AG08395 (cell line): ENCODE data around the gene ADORA2B.
"Not testable (repeated sequence)": the region's sequence is repeated elsewhere in the genome, so short reads cannot be mapped to it uniquely, and the experiment has no call there.

Experiments used
- DNase-seq: peaks from one replicate; pipeline ENCODE4 v3.0.0; 2012; ENCODE audit warnings: mixed read lengths, low spot score

Gene ADORA2B

DNA sequence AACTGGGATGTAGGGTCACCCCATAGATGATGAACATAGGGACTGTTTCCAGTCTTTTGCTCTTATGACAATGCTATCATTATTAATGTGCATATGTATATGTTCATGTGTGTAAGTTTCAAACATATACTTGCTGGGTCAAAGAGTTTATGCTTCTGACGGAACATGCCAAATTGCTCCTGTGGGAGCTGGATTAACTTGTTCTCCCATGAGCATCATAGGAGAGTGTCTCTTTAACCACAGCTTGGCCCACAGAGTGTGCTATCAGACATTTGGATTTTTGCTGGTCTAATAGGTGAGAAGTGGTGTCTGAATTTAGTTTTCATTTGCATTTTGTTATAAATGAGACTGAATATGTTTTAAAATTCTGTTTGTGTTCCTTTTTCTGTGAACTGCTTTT is 22.3 kb upstream of the ADORA2B start:
- no peak for DNase-seq

DNA sequence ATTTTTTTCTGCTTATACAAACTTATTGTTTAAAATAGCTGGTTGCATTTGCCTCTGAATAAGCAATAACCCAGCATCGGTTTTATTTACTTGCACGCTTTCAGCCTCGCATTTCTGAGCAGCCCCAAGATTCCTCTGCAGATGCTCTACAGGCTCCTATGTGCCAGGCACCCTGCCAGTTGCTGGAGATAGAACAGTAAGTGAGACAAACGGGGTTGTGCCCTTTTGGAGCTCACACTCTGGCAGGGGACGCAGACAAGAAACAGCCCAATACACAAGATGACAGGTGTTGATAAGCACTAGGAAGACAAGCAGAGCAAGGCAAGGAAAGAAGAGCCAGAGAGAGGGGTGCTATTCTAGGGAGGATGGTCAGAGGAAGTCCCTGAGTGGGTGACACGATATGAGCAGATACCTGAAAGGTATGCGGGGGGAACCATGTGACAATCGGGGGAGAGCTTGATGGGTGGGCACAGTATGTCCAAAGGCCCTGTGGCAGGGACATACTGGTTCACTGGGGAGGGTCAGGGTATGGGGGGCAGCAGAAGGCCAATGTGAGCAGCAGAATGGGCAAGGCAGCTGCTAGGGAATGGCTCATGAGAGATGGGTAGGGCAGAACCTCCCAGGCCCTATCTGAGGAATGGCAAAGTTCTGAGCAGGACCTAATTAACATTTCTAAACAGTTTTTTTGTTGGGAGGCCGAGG is 18.7 kb upstream of the ADORA2B start:
- DNase-seq: no peak

DNA sequence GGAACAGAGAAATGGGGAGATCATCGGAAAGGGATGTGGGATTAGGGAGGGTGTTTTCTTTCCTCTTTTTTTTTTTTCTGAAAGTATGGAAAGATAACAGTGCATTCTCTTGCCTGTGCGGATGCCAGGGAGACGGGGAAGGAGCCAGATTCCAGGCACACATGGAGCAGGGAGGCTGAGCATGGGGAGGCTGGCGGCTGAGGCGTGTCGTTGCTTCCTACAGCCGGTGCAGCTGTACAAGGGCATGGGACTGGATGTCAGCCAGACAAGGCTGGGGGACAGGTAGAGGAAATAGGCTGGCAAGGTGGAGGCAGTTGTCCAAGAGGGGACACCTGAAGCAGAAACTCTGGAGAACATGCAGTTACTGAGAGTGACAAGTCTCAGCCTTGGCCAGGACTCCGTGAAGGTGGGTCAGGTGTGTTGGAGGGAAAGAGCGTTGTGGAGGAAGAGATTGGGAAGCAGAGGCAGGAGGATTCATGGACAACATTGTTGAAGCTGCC is 16.6 kb upstream of the ADORA2B start:
- no peak for DNase-seq

DNA sequence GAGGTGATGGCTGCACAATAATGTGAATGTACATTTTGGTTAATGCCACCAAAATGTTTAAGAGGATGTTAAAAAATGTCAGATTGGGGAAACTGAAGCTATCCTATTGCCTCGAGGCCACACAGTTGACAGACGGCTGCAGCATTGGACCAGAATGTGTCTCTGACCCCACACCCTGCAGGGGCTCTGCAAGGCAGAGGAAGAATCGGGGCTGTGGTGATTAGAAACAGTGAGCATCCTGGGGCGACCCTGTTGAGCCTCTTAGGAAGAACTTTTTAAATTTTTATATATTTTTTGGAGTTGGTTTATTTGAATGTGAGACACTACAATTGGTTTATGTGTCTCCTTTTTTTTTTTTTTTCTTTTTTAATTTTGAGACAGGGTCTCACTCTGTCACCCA is 15.0 kb upstream of the ADORA2B start:
- DNase-seq: no peak

DNA sequence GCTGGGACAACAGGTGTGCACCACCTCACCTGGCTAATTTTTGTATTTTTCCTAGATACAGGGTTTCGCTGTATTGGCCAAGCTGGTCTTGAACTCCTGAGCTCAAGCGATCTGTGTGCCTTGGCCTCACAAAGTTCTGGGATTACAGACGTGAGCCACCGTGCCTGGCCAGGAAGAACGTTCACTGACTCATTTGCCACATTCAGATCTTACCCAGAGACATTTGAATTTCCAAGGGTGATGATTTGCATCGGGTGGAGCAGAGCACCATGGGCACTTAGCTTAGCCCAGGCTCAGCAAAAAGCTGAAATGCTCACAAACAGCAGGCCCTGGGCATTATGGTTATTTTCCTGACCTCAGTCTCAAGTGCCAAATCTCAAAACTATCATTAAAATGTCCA is 14.5 kb upstream of the ADORA2B start:
- DNase-seq: no peak

DNA sequence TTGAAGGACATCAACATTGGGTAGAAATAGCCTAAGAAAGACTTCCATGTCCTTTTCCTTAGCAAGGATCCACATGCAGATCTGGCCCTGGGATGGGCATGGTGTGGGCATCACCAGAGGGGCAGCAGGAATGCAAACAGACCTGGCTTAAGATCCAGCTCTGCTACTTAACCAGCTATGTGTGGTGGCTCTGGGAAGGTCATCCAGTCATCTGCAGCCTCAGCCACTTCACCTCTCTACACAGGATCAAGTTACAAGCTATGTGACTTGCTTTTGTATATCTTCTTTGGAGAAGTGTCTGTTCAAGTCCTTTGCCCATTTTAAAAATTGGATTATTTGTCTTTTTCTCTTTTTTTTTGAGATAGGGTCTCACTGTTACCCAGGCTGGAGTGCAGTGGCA is 13.5 kb upstream of the ADORA2B start:
- no peak for DNase-seq

DNA sequence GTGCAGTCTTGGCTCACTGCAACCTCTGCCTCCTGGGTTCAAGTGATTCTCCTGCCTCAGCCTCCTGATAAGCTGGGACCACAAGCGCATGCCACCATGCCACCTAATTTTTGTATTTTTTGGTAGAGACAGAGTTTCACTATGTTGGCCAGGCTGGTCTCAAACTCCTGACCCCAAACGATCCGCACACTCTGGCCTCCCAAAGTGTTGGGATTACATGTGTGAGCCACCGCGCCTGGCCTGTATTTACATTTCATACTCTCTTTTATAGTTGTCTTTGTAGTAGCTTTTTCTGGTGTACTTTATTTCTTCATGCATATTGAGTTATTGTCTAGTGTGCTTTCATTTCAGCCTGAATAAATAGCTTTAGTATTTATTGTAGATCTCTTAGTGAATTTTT is 10.1 kb upstream of the ADORA2B start:
- DNase-seq: no peak

DNA sequence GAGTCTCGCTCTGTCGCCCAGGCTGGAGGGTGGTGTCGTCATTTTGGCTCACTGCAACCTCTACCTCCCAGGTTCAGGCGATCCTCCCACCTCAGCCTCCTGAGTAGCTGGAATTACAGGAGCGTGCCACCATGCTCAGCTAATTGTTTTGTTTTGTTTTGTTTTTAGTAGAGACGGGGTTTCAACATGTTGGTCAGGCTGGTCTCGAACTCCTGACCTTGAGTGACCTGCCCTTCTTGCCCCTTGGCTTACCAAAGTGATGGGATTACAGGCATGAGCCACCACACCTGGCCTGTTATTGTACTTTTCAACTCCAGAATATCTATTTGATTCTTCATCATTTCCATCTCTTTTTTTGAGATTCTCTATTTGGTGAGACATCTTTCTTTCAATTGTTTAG is 9.0 kb upstream of the ADORA2B start:
- no peak for DNase-seq

DNA sequence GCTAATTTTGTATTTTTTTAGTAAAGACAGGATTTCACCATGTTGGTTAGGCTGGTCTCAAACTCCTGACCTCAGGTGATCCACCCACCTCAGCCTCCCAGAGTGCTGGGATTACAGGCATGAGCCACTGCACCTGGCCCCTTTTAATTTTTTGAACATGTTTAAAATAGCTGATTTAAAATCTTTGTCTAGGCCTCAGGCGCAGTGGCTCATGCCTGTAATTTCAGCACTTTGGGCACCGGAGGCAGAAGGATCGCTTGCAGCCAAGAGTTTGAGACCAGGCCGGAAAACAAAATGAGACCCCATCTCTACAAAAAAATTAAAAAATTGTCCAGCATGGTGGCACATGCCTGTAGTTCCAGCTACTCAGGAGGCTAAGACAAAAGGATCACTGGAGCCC is 8.4 kb upstream of the ADORA2B start:
- DNase-seq: not testable (repeated sequence)

DNA sequence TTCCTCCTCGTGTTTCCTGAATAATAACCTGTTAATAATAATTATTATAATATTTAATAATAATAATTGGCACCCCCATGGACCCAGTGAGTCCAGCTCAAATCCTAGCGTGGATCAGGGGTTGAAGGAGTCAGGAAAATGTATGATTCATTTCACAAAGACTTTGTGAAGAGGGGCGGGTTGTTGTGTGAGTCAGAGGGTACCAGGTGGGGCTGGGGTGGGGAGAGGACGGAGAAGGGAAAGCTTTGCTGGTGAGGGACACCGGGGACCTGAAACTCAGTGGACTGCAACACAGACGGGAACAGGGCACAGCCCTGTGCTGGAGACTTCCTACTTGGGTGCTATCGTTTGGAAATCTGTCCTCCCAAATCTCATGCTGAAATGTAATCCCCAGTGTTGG is 3.1 kb upstream of the ADORA2B start:
- no peak for DNase-seq

DNA sequence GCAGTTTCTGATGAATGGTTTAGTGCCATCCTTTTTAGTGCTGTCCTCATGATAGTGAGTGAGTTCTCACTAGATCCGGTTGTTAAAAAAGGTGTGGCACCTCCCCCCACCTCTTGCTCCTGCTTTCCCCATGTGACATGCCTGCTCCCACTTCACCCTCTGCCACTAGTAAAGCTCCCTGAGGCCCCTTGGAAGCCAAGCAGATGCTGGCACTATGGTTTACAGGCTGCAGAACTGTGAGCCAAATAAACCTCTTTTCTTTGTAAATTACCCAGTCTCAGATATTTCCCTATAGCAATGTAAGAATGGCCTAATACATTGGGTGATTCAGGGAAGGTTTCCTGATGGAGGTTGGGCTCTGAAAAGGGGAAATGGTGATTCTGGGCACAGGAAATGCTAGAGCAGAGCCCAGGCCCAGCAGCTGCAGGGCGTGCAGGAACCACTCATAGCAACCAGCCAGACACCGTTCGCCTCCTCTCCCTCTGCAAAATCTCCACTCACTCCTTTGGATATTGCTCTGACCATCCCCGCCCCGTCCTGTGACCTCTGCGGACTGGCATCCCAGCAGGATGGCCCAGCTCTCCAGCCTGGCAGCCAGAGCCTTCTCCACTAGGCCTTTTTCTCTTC is 2.6 kb upstream of the ADORA2B start:
- no peak for DNase-seq

DNA sequence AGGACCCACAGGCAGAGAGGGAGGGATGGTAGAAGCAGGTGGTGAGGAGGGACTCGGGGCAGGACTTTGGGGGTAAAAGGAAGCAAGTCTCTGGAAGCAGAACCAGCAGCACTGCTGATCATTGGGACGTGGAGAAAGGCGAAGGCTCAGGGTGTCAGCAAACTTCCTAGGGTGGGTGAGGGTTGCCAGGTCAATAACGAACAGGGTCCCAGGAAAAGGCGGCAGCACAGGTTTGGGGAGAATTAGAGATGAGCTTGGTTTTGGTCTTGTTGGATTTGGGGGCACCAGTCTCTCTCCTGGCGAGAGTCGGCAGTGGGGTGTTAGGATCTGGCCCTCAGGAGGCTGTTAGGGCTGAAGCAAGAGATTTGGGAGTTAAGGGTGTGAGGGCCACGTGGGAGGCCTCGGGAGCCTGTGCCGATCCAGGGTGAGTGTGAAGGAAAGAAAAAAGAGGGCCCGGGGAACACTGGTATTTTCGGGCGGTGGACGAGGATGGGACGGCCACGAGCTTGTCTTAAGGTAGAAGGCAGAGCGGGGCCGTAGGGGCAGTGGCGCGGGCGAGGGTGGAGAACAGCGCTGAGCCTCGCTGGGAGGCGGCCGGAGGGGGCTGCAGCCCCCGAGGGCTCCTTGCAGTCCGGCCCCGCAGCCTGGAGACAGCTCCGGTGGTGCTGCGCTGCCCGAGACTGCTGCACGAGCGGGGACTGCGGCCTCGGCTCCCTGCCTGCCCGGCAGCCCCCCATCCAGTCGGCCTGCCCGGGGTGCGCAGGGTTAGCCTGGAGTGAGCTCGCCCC is 765 bp upstream of the ADORA2B start:
- DNase-seq: no peak

DNA sequence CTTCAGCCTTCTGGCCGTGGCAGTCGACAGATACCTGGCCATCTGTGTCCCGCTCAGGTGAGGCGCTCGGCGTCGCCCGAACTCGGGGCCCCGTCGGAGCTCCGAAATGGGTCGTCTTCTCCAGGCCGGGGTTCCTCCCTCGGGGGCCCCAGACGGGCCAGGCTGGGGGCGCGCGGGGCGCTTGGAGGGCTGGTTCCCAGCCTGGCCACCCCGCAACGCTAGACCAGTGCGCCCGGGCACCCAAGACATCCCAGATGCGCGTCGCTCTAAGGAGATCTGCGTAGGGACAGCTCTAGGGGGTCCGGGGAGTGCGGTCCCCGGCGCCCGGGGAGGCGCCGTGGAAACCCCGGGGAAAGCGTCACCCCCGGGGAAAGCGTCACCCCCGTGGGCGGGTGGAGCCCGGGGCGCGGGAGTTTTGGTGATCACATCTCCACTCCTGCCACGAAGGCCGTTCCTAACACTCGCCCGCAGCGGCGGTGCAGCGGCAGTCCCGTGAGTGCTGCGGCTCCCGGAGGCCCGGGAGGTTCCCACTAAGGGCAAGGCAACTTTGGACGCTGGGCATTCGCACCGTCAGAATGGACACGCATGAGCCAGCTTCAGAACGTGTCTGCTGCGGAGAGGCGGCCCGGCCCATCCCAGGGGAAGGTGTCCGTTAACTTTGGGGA is 729 bp downstream of the ADORA2B start:
- peak; percentile 11 for DNase-seq

DNA sequence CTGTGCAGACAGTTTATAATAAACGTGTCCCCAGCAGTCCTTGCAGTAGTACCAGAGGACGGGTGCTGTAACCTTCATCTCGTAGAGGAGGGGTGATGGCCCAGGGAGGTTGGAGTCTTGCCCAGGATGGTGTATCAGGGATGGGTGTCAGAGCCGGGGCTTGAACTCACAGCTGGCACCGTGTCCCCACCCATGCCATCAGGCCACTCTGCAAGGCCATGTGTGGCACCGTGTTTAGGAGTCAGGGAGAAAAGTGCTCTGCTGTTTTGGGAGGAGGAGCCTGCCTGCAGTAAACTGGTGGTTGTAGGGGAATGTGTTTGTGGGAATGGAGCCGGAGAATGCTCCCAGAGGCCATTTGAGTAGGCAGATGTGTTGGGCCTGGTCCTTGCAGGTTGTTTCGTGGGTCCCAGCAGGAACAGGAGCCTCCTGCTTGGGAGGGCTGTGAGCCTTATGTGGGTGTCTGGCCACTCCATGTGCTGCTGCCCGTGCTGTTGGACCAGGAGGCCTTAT is 1.7 kb downstream of the ADORA2B start:
- no peak for DNase-seq

DNA sequence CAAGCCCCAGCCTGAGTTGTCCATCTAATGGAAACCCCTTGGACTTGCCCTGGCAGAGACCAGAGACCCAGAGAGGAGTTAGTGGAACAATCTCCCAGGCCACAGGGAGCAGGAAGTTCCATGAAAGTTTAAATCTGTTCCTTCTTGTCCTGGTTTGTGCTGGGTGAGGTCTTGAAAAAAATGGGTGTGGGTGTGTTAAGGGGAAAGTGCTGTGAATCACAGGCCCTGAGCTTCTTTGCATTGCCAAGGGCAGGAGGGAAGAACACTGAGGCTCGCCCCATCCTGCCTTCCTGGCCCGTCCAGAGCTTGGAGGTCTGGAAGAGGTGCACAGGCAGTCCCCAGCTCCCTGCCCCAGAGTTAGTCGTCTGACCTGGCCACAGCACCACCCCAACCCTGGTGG is 2.3 kb downstream of the ADORA2B start:
- peak; percentile 30 for DNase-seq

DNA sequence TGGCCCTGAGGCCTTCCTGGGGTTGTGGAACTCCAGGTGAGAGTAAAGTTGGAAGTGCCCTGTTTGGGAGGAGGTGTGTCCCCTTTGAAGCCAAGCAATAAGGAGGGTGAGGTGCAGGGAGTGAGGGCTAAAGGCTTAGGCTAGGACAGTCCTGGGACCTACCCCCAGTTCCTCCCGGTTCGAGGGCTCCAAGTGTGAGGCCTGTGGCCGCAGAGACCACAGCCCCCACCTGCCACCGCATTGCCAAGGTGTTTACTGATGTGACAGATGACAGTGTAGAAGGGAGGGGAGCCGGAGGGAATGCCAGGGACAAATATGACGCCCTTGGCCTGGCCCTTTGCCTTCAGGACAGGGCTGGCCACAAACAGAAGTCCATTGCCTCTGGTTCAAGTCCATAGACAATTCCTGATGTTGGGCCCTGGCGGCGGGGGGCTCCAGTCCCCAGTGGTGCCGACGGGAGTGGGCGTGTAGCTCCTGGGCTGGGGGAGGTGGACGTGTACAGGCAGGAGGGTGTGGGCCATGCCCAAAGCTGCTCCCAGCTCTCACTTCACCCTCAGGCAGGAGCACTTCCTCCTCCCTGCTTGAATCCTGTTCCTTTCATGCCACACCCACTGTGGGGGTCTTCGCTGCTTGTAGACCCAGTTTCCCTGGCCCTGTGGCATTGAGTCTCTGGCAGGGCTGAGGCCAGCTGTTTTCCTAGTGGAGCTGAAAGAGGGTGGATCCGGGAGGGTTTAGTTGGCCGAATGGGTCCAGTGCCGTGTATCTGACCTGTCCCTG is 3.2 kb downstream of the ADORA2B start:
- no peak for DNase-seq

DNA sequence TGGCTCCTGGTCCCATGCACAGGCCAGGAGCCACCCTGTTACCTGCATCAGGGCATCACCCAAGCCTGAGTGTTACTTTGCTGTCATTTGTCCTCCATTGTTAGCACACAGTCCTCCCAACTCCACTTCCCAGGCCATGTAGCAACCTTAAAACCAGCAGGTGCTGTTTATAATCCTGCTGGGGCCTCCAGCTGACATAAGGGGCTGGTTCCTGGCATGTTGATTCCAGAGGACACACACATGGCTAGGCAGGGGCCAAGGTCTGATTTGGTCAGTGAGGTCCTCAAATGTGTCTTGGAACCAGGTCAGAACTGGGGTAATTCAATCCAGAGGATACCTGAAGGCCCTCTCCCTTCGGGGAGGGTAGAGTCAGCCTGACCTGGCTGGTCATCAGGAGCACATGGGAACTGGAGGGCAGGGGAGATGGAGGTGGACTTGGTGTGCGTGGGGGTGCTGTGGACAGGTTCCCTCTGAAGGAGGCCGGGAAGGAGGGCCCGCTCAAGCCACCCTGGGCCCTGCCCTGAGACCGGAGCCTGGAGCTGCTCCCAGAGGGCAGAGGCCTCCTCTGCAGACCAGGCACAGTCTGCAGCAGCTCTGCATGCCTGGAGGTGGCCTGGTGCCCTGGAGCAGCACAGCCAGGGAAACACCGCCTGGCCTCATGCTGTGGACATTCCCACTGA is 6.6 kb downstream of the ADORA2B start:
- no peak for DNase-seq

DNA sequence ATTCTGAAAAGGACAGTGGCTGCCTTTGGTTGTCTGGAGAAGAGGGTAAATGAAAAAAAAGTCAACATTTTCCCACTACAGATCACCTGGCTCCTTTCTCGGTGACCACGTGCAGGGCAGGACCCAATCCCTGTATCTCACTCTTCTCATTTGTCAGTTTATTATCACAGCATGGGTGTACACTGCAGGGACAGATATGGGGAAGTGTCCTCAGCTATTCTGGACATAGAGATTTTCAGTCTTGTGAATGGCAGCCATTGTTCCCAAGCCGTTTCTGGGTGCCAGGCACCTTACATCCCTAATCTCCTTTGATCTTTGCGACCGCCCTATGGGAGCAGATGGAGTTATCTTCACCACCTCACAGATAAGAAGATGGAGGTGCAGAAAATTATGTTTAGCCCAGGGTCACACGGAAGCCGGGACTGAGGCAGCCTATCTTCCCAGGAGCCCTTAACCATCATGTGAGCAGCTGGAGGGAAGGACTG is 7.2 kb downstream of the ADORA2B start:
- no peak for DNase-seq

DNA sequence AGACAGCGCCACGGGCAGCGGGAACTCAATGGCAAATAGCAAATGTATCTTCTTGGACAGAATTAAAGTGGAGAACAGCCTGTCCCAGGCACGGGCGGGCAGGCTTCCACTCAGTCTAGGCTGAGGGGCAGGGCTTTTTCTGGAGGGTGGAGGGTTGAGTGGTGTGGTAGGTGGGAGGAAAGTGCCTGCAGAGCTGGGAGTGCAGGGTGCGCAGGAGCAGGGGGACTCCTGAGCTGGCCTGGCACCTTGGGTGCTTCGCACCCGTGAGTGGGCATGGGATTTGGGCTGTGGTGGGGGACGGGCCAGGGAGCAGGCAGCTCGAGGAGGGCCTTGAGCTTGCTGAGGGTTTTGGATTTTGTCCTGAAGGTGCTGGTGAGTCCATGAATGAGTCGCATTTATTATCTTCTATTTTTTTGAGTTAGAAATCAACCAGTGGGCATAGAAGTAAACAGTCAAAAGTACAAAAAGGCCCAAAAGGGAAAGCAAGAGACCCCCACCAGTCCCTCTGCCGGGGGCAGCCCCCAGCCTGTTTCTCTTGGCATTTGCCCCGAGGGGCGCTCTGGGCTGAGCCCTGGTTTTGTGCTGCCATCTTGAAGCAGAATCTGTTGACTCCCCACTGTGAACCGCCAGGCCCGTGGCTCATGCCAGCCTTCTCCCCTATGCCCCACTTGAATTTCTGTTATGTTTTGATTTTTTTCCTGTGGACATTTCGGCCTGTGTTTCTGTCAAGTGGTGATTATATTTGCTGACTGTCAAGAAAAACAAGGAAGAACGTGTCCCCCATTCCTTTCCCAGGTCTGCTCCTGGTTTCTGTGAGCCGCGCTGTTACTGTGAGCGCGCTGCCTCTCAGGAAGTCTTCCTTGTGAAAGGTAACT is 8.2 kb downstream of the ADORA2B start:
- DNase-seq: no peak

DNA sequence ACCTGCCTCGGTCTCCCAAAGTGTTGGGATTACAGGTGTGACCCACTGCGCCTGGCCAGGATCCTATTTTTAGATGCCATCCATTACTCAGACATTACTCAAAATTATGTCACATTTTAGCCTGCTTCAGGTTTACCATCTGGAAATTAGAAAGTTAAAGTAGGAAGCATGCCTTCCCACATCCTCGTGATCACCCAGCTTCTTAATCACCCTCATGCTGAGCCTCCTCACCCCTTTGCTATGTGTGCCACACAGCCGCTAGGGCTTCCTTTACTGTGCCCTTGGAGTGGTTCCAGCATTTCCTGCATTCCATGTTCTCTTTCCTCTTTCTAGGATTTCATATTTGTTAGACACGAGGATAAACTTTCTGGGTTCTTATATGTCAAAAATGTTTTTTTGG is 9.3 kb downstream of the ADORA2B start:
- DNase-seq: peak; percentile 79
